HEK293 (cell line): Measurements from ENCODE around the gene PIPOX.

Source experiments
- CTCF ChIA-PET: fragments of 350-600 bp; formaldehyde crosslinking; extraction: SDS; loops from one replicate; lab custom pipeline; 2021; ENCODE audit warnings: antibody characterized with exemption; lab: Yijun Ruan, JAX
- POLR2A ChIA-PET: fragments of 300-600 bp; formaldehyde crosslinking; extraction: SDS; loops from one replicate; lab custom pipeline; 2020; ENCODE audit warnings: antibody characterized with exemption, inconsistent platforms; lab: Yijun Ruan, JAX
- H3K27ac ChIP-seq: fragments of 200-500 bp; sonication (Bioruptor generic); 2 replicates; pipeline ENCODE4 v1.5.1; 2014; ENCODE audit warnings: low read depth, low read length, control low read depth, inconsistent platforms; ENCODE audit errors: extremely low read depth
- H3K36me3 ChIP-seq, 2 experiments: fragments of 200-500 bp in 1 of 2; sonication (Bioruptor generic) in 1 of 2; 1 replicate in 1 of 2; 2 replicates in 1 of 2; pipeline ENCODE4 v1.5.1; 2014 to 2017; ENCODE audit warnings: inconsistent platforms in 2 of 2, low read length in 2 of 2; ENCODE audit not compliant: control insufficient read depth in 2 of 2, insufficient read depth in 1 of 2
- H3K4me1 ChIP-seq: fragments of 200-500 bp; sonication (Bioruptor generic); 2 replicates; pipeline ENCODE4 v1.5.1; 2014; ENCODE audit warnings: mild to moderate bottlenecking, low read length, inconsistent platforms; ENCODE audit not compliant: control insufficient read depth, insufficient read depth
- H3K4me3 ChIP-seq: 2 replicates; pipeline ENCODE4 v1.5.1; 2011; ENCODE audit warnings: low read depth, mild to moderate bottlenecking, control low read depth, low read length, moderate library complexity
- H3K9me3 ChIP-seq: fragments of 200-500 bp; sonication (Bioruptor generic); 2 replicates; pipeline ENCODE4 v1.5.1; 2014; ENCODE audit warnings: low read depth, low read length, inconsistent platforms; ENCODE audit not compliant: control insufficient read depth, insufficient read depth
- BCL11A ChIP-seq: fragments of 450-650 bp; formaldehyde crosslinking; IDR thresholded peaks from 2 replicates; pipeline ENCODE4 v1.5.1; 2016; ENCODE audit warnings: low read depth, missing biosample characterization, missing genetic modification characterization
- CTCF ChIP-seq: fragments of 450-650 bp; formaldehyde crosslinking; IDR thresholded peaks from 2 replicates; pipeline ENCODE4 v1.5.1; 2016; ENCODE audit warnings: missing biosample characterization, missing genetic modification characterization
- HOXA7 ChIP-seq: sonication (generic); formaldehyde crosslinking; IDR thresholded peaks from 2 replicates; pipeline ENCODE4 v1.8.1; 2022; ENCODE audit warnings: missing genetic modification reagents, borderline replicate concordance
- KLF10 ChIP-seq: fragments of 450-650 bp; IDR thresholded peaks from 2 replicates; pipeline ENCODE4 v1.5.1; 2018; ENCODE audit warnings: missing biosample characterization, mild to moderate bottlenecking, missing genetic modification characterization
- ZFHX2 ChIP-seq: fragments of 450-650 bp; formaldehyde crosslinking; conservative IDR thresholded peaks from 2 replicates; pipeline ENCODE4 v1.5.1; 2016; ENCODE audit warnings: missing biosample characterization, missing genetic modification characterization
- ZFP69B ChIP-seq: fragments of 450-650 bp; formaldehyde crosslinking; IDR thresholded peaks from 2 replicates; pipeline ENCODE4 v1.5.1; 2016; ENCODE audit warnings: missing biosample characterization, missing genetic modification characterization
- ZIC2 ChIP-seq: fragments of 450-650 bp; formaldehyde crosslinking; IDR thresholded peaks from 2 replicates; pipeline ENCODE4 v1.5.1; 2016; ENCODE audit warnings: missing biosample characterization, missing genetic modification characterization
- ZNF10 ChIP-seq: fragments of 450-650 bp; formaldehyde crosslinking; IDR thresholded peaks from 2 replicates; pipeline ENCODE4 v1.5.1; 2017; ENCODE audit warnings: missing biosample characterization, missing genetic modification characterization
- ZNF248 ChIP-seq: fragments of 450-650 bp; formaldehyde crosslinking; IDR thresholded peaks from 2 replicates; pipeline ENCODE4 v1.5.1; 2017; ENCODE audit warnings: missing biosample characterization, missing genetic modification characterization
- ZNF280C ChIP-seq: fragments of 450-650 bp; formaldehyde crosslinking; IDR thresholded peaks from 2 replicates; pipeline ENCODE4 v1.5.1; 2016; ENCODE audit warnings: missing biosample characterization, missing genetic modification characterization
- ZNF335 ChIP-seq: fragments of 450-650 bp; formaldehyde crosslinking; conservative IDR thresholded peaks from 2 replicates; pipeline ENCODE4 v1.5.1; 2016; ENCODE audit warnings: missing biosample characterization, missing genetic modification characterization
- ZNF366 ChIP-seq: fragments of 450-650 bp; formaldehyde crosslinking; conservative IDR thresholded peaks from 2 replicates; pipeline ENCODE4 v1.5.1; 2016; ENCODE audit warnings: missing biosample characterization, missing genetic modification characterization
- ZNF571 ChIP-seq: fragments of 450-650 bp; formaldehyde crosslinking; IDR thresholded peaks from 2 replicates; pipeline ENCODE4 v1.5.0; 2017; ENCODE audit warnings: missing biosample characterization, missing genetic modification characterization
- ZNF639 ChIP-seq: fragments of 450-650 bp; formaldehyde crosslinking; IDR thresholded peaks from 2 replicates; pipeline ENCODE4 v1.5.1; 2016; ENCODE audit warnings: missing biosample characterization, missing genetic modification characterization
- ZNF677 ChIP-seq: fragments of 450-650 bp; IDR thresholded peaks from 2 replicates; pipeline ENCODE4 v1.5.0; 2018; ENCODE audit warnings: missing biosample characterization, mild to moderate bottlenecking, missing genetic modification characterization, moderate library complexity
- ZNF692 ChIP-seq: fragments of 450-650 bp; formaldehyde crosslinking; IDR thresholded peaks from 2 replicates; pipeline ENCODE4 v1.5.1; 2016; ENCODE audit warnings: missing biosample characterization, missing genetic modification characterization
- ZNF701 ChIP-seq: fragments of 450-650 bp; formaldehyde crosslinking; IDR thresholded peaks from 2 replicates; pipeline ENCODE4 v1.5.1; 2016; ENCODE audit warnings: missing biosample characterization, missing genetic modification characterization
- ZNF837 ChIP-seq: fragments of 450-650 bp; formaldehyde crosslinking; IDR thresholded peaks from 2 replicates; pipeline ENCODE4 v1.5.1; 2016; ENCODE audit warnings: missing biosample characterization, missing genetic modification characterization

Gene PIPOX

GRCh38 chr17:29102741-29103181, 59.8 kb downstream of the PIPOX start (continued):
- TF ChIP-seq CTCF (tag by site-specific recombination) (no peak), ZNF335 (tag by site-specific recombination) (no peak), ZFHX2 (tag by site-specific recombination) (no peak), ZNF677 (tag by site-specific recombination) (no peak), ZNF248 (no peak), ZNF701 (no peak), KLF10 (tag by site-specific recombination) (no peak), HOXA7 (CRISPR knock-in tag) (no peak), ZNF692 (no peak), BCL11A (tag by site-specific recombination) (no peak), ZNF571 (tag by site-specific recombination) (no peak), ZNF10 (tag by site-specific recombination) (no peak)

GRCh38 chr17:29103341-29103740, 60.4 kb downstream of the PIPOX start:
- Histone ChIP-seq H3K27ac (no peak overlapping the region), H3K4me1 (no peaks in the 10 kb centered on the region), H3K9me3 (no peaks in the 10 kb centered on the region), H3K4me3 (no peak overlapping the region), H3K36me3 (peaks cover 3 to 34% of the 10 kb centered on the region in 2 experiments; a peak in 2 of 3 replicates)
- POLR2A ChIA-PET = no interaction called here
- peak; percentile 52; the same call in 1 of the 2 replicates for TF ChIP-seq ZIC2 (tag by site-specific recombination)
- no peak for TF ChIP-seq ZNF366 (tag by site-specific recombination)
- TF ChIP-seq ZFP69B (tag by site-specific recombination) = no peak
- TF ChIP-seq ZNF837 (tag by site-specific recombination) = no peak
- no peak for TF ChIP-seq ZNF639 (tag by site-specific recombination)
- no peak for TF ChIP-seq ZNF280C (tag by site-specific recombination)
- CTCF ChIA-PET = interaction anchor here (0.7 to 1.2 kb wide), 2 partner anchors 11 to 138 kb away, joined by 3 read pairs; no protein-coding TSS in a partner anchor
